K562 (cell line): Measurements from ENCODE around the gene KCNG3. TPM values are rescaled to one million over a fixed set of nuclear protein-coding genes. Genes with fewer than 3 reads are reported as not detected.
A peak's percentile ranks its signal among the peaks of the same experiment; 100 is the strongest.

Source experiments
- KLF16 ChIP-seq: IDR thresholded peaks from 2 replicates; pipeline ENCODE4 v1.6.1; 2016; ENCODE audit warnings: antibody characterized with exemption
- MGA ChIP-seq: fragments of 450-650 bp; IDR thresholded peaks from 2 replicates; pipeline ENCODE4 v1.6.1; 2016; ENCODE audit warnings: mild to moderate bottlenecking, moderate library complexity
- REST ChIP-seq, 2 experiments: fragments of 450-650 bp; formaldehyde crosslinking in 1 of 2; IDR thresholded peaks; 2 replicates each; pipeline versions ENCODE4 v1.4.0 to v1.6.1; 2014 to 2020; ENCODE audit warnings: mild to moderate bottlenecking in 2 of 2, borderline replicate concordance in 1 of 2, low read depth in 1 of 2
- SMC3 ChIP-seq: conservative IDR thresholded peaks from 2 replicates; pipeline ENCODE4 v1.6.1; 2011; ENCODE audit warnings: low read depth, low read length, improper control_type of control experiment; ENCODE audit not compliant: insufficient read depth
- polyA plus RNA-seq, 8 experiments: library from polyadenylated mRNA; depleted of rRNA in 4 of 8; stranded (reverse) in 5 of 8; unstranded in 3 of 8; fragments of >200 nt; fragmentation: Nextera tagmentation in 2 of 8; fragmentation: Illumina TruSeq in 1 of 8; extraction: Ambion mirVana in 2 of 8; extraction: Trizol in 1 of 8; gene quantifications; 2 replicates each; pipeline versions ENCODE4 v1.2.1 to v1.2.3, GENCODE V29; 2011 to 2014; ENCODE audit warnings: inconsistent platforms in 1 of 8, missing spikeins in 1 of 8
- total RNA-seq, 7 experiments: library from RNA; depleted of rRNA in 6 of 7; stranded (reverse); fragments of >200 nt in 6 of 7; fragmentation: Illumina TruSeq in 2 of 7; extraction: Trizol in 2 of 7; gene quantifications; 2 replicates each; pipeline versions ENCODE4 v1.2.1 to v1.2.3, GENCODE V29; 2011 to 2021; ENCODE audit warnings: low replicate concordance in 1 of 7

Gene KCNG3
- total and polyA plus RNA-seq, 9 of the 15 experiments (the other 6 are each of a cell fraction or from before 2014, with no cell fraction given), result not detected

DNA sequence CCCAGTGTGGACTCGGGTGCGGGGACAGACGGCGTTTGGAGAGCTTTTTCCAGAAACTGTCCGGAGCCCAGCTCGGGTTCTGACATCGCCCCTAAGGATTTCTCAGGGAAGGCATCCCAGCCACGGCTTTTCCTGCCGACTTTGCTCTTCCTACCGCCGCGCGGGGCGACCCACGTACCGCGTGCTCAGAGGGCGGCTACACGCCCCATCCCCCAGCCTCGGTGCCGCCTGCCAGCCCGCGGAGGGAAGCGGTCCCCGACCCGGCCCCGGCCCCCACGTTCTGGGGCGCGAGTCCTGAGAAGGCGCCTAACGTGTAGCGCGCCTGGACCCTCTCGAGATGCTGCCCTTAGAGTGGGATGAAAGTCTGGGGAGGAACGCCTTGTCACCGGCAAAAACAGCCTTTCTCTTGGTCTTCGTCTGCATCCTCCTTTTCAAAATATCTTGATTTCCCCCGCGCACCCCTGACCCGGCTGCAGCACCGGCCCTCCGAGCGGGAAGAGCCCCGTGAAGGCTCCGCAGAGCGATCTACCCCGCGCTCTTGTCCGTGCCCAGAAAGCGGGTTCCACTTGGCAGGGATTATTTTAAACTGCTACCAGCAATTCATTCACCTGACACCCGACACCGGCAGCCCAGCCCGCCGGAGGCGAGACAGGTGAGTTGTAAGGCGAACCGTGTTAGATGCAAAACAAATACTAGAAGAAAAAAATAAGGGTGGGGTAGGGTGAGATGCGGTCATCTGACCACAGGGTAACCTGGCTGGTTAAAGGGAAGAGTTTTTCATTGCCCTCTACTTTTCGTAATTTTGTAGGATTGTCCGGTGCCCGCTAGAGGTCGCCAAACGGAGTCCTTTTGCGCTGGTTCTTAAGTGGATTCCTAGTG lies 812 bp upstream of the KCNG3 start (continued):
- TF ChIP-seq MGA (peak; percentile 79), REST (IDR thresholded peaks at IDR 0.05; ENCODE audit: borderline replicate concordance) (peak; percentile 59; the same call in 1 of the 2 replicates), REST (CRISPR knock-in tag; IDR thresholded peaks at IDR 0.05; ENCODE audit: low read depth) (no peak), KLF16 (0 out of 2 replicates have a peak, but pooled peaks have one; percentile 32), SMC3 (peak; percentile 72)
